Gastrocnemius medialis (tissue), 4 donors: ENCODE data around the gene C20orf204. TPM values are rescaled to one million over a fixed set of nuclear protein-coding genes. Genes with fewer than 3 reads are reported as not detected.

Experiments used
- ATAC-seq, 2 donors: fragments of 150-250 bp; one replicate each; pipeline ENCODE4 v1.9.1; 2016
- DNase-seq, 2 donors: peaks; one replicate each; pipeline ENCODE4 v3.0.0-alpha.2; 2019
- H3K27ac ChIP-seq, 4 donors: fragments of 200-600 bp; sonication (generic); 1 replicate in 1 of 4; 2 replicates in 3 of 4; pipeline ENCODE4 v1.5.1; 2016 to 2018; ENCODE audit warnings: mild to moderate bottlenecking in 2 of 4, moderate library complexity in 1 of 4
- H3K27me3 ChIP-seq, 3 donors: fragments of 200-600 bp; sonication (generic) in 2 of 3; 1 replicate in 1 of 3; 2 replicates in 2 of 3; pipeline versions ENCODE4 v1.5.1 to v1.6.0; 2016 to 2019; ENCODE audit warnings: mild to moderate bottlenecking in 1 of 3, moderate library complexity in 1 of 3
- H3K36me3 ChIP-seq, 2 donors: fragments of 200-600 bp; sonication (generic) in 1 of 2; one replicate each; pipeline ENCODE4 v1.5.1; 2017 to 2018
- H3K4me1 ChIP-seq, 2 donors: fragments of 200-600 bp; sonication (generic) in 1 of 2; one replicate each; pipeline ENCODE4 v1.5.1; 2016 to 2017; ENCODE audit warnings: mild to moderate bottlenecking in 2 of 2
- H3K4me3 ChIP-seq, 4 donors: fragments of 200-600 bp; sonication (generic) in 3 of 4; 1 replicate in 1 of 4; 2 replicates in 3 of 4; pipeline ENCODE4 v1.5.1; 2016 to 2019; ENCODE audit warnings: mild to moderate bottlenecking in 2 of 4
- H3K9me3 ChIP-seq, 3 donors: fragments of 200-600 bp; sonication (generic) in 2 of 3; 1 replicate in 1 of 3; 2 replicates in 2 of 3; pipeline ENCODE4 v1.5.1; 2016 to 2019
- POLR2A ChIP-seq, 2 donors: fragments of 450-650 bp; IDR thresholded peaks; one replicate each; pipeline ENCODE4 v1.6.1; 2017; ENCODE audit warnings: antibody characterized with exemption in 2 of 2, mild to moderate bottlenecking in 2 of 2, moderate library complexity in 2 of 2
- in situ Hi-C, 4 donors: fragments of 200-750 bp; cut with MboI; loops; one replicate each; pipeline versions ENCODE4 v1.15.0 to v1.8.0; 2017; ENCODE audit warnings: low sequenced_read_pairs in 4 of 4
- intact Hi-C: fragments of 100-400 bp; cut with DNase I; formaldehyde crosslinking; loops from one replicate; pipeline ENCODE4 v1.15.1; 2023; ENCODE audit warnings: low total_unique reads
- total RNA-seq, 4 donors: library from RNA; depleted of rRNA; stranded (reverse); fragments of >200 nt; gene quantifications; one replicate each; pipeline versions ENCODE4 v1.1.0 to v1.2.3, GENCODE V29; 2016
- TF ChIP-seq, protein P1 (sequence below), 5 experiments: fragments of 450-650 bp in 3 of 5; fragments of 200-600 bp in 2 of 5; sonication (generic) in 2 of 5; IDR thresholded peaks in 4 of 5; conservative IDR thresholded peaks in 1 of 5; 1 replicate in 4 of 5; 2 replicates in 1 of 5; pipeline ENCODE4 v1.5.1; 2016 to 2019; ENCODE audit warnings: antibody characterized with exemption in 5 of 5, mild to moderate bottlenecking in 3 of 5, moderate library complexity in 3 of 5

C20orf204 gene
- total RNA-seq, 4 donors from 2014 or later: 0.16 to 0.66 (median 0.33) TPM; not detected in 1

DNA sequence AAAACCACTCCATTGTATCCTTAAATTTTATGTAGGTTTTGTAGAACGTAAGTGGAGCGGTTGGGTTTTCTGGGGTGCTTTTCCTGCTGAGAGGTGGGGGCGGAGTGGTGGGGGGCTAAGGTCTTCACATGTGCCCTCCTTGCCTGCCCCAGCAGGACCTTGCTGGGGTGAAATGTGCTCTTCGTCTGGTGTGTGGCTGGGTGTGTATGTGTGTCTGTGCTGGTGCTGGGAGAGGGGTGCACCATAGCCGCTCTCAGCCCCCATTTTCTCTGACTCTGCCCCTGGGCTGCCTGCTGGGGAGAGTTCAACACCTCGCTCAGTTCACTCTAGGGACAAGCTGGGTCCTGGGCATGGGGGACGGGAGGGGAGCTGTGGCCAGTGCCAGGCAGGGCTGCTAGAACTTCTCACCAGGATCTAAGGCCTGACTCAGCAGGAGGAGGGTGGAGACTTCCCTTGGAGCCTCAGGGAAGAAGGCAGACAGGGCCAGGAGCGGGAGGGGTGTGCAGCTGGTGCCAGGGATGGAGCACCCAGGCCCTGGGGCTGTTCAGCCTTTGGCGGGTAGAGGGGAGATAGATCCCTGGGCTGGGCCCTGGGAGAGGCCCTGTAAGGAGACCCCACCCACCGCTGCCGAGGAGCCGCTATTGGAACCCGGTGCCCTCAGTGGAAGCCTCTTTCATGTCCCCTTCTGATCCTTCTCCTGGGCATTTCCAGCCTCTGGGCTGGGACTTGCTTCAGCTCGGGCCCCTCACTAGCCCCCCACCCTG, 8.7 kb downstream of the C20orf204 start:
- no peaks in the 10 kb centered on the region for H3K36me3 ChIP-seq
- peak overlapping the region in 3 of 4 donors; percentile 49 to 64 (median 52) for H3K27ac ChIP-seq
- intact Hi-C loops (no loop called here), in situ Hi-C loops (no loop called here)
- TF ChIP-seq, protein P1, sequence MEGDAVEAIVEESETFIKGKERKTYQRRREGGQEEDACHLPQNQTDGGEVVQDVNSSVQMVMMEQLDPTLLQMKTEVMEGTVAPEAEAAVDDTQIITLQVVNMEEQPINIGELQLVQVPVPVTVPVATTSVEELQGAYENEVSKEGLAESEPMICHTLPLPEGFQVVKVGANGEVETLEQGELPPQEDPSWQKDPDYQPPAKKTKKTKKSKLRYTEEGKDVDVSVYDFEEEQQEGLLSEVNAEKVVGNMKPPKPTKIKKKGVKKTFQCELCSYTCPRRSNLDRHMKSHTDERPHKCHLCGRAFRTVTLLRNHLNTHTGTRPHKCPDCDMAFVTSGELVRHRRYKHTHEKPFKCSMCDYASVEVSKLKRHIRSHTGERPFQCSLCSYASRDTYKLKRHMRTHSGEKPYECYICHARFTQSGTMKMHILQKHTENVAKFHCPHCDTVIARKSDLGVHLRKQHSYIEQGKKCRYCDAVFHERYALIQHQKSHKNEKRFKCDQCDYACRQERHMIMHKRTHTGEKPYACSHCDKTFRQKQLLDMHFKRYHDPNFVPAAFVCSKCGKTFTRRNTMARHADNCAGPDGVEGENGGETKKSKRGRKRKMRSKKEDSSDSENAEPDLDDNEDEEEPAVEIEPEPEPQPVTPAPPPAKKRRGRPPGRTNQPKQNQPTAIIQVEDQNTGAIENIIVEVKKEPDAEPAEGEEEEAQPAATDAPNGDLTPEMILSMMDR (IDR thresholded peaks at IDR 0.05 in 4 of 5, conservative IDR thresholded peaks at IDR 0.05 in 1 of 5): no peak
- no peak for TF ChIP-seq POLR2A (IDR thresholded peaks at IDR 0.05)
- peaks cover 3 to 14% of the 10 kb centered on the region in 2 donors for H3K4me1 ChIP-seq
- DNase-seq (no peak), ATAC-seq (no peak)
- peak overlapping the region in 2 of 4 donors; percentile 6 to 31 for H3K4me3 ChIP-seq
- H3K9me3 ChIP-seq: no peaks in the 10 kb centered on the region
- H3K27me3 ChIP-seq: peaks cover 41 to 63% (median 56%) of the 10 kb centered on the region in 3 donors

- Histone ChIP-seq H3K4me1 (peaks cover 3 to 14% of the 10 kb centered on the region in 2 donors), H3K36me3 (no peaks in the 10 kb centered on the region), H3K9me3 (no peaks in the 10 kb centered on the region), H3K27ac (peak overlapping the region in 3 of 4 donors; percentile 49 to 64 (median 52)), H3K27me3 (peaks cover 43 to 63% (median 56%) of the 10 kb centered on the region in 3 donors), H3K4me3 (peak overlapping the region in 2 of 4 donors; percentile 6 to 31)
- DNase-seq: no peak
- no peak for ATAC-seq
- intact Hi-C loops: no loop called here
- no peak for TF ChIP-seq POLR2A (IDR thresholded peaks at IDR 0.05)
- TF ChIP-seq, protein P1 (IDR thresholded peaks at IDR 0.05 in 4 of 5, conservative IDR thresholded peaks at IDR 0.05 in 1 of 5): no peak
- in situ Hi-C loops: no loop called here
Measured at GRCh38 chr20:64045346-64046011, 9.5 kb downstream of the C20orf204 start.

GRCh38 chr20:64047046-64047389, 11.0 kb downstream of the C20orf204 start:
- Histone ChIP-seq H3K9me3 (no peaks in the 10 kb centered on the region), H3K36me3 (no peaks in the 10 kb centered on the region), H3K4me3 (peak overlapping the region; percentile 39 to 54 (median 44)), H3K4me1 (peaks cover 0 to 4% of the 10 kb centered on the region in 2 donors), H3K27me3 (peaks cover 37 to 55% (median 48%) of the 10 kb centered on the region in 3 donors), H3K27ac (peak overlapping the region in 3 of 4 donors; percentile 16 to 50 (median 41))
- intact Hi-C loops: no loop called here
- DNase-seq (no peak), ATAC-seq (no peak)
- in situ Hi-C loops: no loop called here
- TF ChIP-seq, protein P1 (IDR thresholded peaks at IDR 0.05 in 4 of 5, conservative IDR thresholded peaks at IDR 0.05 in 1 of 5): no peak
- TF ChIP-seq POLR2A (IDR thresholded peaks at IDR 0.05): no peak

DNA sequence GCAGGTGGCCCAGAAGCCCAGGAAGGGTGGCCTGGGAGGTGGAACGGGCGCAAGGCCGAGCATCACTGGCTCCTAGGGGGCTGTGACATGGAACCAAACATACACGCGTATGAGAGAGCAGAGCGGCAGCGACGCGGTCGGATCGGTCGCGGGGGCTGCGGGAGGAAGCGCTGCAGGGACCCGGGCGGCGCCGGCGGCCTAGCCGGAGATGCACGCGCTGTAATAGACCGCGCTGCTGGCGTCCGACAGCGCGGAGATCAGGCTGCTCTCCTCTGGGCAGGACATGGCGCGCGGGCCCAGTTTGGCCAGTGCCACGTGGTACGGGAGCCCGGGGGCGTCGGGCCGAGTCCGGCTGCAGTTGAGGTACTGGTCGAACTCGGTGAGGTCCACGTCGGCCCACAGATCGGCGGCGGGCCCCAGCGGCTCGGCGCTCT, 12.0 kb downstream of the C20orf204 start:
- in situ Hi-C loops (no loop called here), intact Hi-C loops (no loop called here)
- Histone ChIP-seq H3K27me3 (peaks cover 33 to 50% (median 43%) of the 10 kb centered on the region in 3 donors), H3K27ac (peak overlapping the region in 3 of 4 donors; percentile 16 to 41 (median 30)), H3K4me1 (no peaks in the 10 kb centered on the region), H3K9me3 (no peaks in the 10 kb centered on the region), H3K4me3 (peak overlapping the region; percentile 39 to 54 (median 44)), H3K36me3 (no peaks in the 10 kb centered on the region)
- TF ChIP-seq, protein P1 (IDR thresholded peaks at IDR 0.05 in 4 of 5, conservative IDR thresholded peaks at IDR 0.05 in 1 of 5): no peak
- TF ChIP-seq POLR2A (IDR thresholded peaks at IDR 0.05): no peak
- no peak for DNase-seq
- ATAC-seq: no peak
